Gastrocnemius medialis (tissue), 4 donors: Measurements from ENCODE around the gene VTCN1.

Experiments
- CTCF ChIP-seq, 5 experiments: fragments of 450-650 bp in 3 of 5; fragments of 200-600 bp in 2 of 5; sonication (generic) in 2 of 5; IDR thresholded peaks in 4 of 5; conservative IDR thresholded peaks in 1 of 5; 1 replicate in 4 of 5; 2 replicates in 1 of 5; pipeline ENCODE4 v1.5.1; 2016 to 2019; ENCODE audit warnings: antibody characterized with exemption in 5 of 5, mild to moderate bottlenecking in 3 of 5, moderate library complexity in 3 of 5
- POLR2A ChIP-seq, 2 donors: fragments of 450-650 bp; IDR thresholded peaks; one replicate each; pipeline ENCODE4 v1.6.1; 2017; ENCODE audit warnings: antibody characterized with exemption in 2 of 2, mild to moderate bottlenecking in 2 of 2, moderate library complexity in 2 of 2

- TF ChIP-seq CTCF (IDR thresholded peaks at IDR 0.05 in 4 of 5, conservative IDR thresholded peaks at IDR 0.05 in 1 of 5): no peak
- TF ChIP-seq POLR2A (IDR thresholded peaks at IDR 0.05): no peak
Observed at GRCh38 chr1:117250061-117250606, 39.4 kb upstream of the VTCN1 start.
